UCSD-AML1 (cell line): ENCODE data around the gene PLA2G12B.
"Not testable (repeated sequence)": the region's sequence is repeated elsewhere in the genome, so short reads cannot be mapped to it uniquely, and the experiment has no call there.

Experiments used
- DNase-seq: peaks from one replicate; lab custom pipeline; 2025; ENCODE audit not compliant: unreplicated experiment; lab: John Stamatoyannopoulos, UW

Gene PLA2G12B, protein sequence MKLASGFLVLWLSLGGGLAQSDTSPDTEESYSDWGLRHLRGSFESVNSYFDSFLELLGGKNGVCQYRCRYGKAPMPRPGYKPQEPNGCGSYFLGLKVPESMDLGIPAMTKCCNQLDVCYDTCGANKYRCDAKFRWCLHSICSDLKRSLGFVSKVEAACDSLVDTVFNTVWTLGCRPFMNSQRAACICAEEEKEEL

DNA sequence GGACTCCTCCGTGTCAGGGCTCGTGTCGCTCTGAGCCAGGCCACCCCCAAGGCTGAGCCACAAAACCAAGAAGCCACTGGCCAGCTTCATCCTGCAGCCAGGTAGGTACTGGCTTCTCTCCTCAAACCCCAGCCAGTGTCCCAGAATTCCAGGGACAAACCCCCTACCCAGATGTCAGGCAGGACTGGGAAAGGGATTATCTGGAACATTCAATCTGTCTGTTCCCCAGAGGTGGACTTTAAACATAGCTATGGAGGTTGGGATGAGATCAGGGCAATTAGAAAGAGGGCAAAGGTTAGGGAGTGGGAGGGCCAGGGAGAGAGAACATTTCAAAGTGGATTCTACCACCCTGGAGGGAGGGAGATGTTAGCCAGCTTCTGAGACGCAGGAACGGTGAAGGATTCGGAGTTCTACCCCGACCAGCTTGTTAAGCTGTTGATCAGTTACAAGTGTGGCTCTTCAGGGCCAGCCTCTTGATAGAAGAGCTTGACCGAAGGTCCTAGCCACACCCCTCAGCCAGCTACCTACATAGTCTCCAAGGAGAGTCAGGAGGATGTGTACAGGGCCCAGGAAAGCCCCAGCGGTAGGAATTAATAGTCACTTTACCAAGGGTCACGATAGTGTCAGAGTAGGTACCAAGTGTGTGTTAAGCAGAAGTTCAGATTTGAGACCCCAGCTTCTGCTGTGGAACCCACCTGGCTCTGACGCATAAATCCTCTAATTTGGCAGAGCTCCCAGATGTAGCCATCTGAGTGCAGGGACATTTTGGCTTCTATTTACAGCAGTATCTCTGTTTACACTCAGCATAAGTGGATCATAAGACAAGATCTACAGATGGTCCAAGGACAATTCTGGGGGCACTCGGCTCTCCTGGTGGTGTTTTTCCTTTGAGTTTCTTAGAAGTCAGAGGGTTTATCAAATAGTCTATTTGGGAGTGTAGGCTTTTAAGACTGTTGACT is at the start of gene PLA2G12B:
TSS of gene PLA2G12B (minus strand) at position 211 of the 959 bp plus-strand sequence. CDS start at position 90, 121 bp downstream.
- no peak for DNase-seq

DNA sequence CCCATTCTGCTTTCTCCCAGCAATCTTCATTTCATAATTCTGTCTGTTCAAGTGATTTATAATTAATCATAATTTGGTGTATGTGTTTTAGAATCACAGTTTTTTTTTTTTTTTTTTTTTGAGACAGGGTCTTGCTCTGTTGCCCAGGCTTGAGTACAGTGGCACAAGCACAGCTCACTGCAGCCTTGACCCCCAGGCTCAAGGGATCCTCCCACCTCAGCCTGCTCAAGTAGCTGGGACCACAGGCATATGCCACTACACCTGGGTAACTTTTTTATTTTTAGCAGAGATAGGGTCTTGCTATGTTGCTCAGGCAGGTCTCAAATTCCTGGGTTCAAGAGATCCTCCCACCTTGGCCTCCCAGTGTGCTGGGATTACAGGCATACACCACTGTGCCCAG is 49.2 kb upstream of the PLA2G12B start:
- no peak for DNase-seq

DNA sequence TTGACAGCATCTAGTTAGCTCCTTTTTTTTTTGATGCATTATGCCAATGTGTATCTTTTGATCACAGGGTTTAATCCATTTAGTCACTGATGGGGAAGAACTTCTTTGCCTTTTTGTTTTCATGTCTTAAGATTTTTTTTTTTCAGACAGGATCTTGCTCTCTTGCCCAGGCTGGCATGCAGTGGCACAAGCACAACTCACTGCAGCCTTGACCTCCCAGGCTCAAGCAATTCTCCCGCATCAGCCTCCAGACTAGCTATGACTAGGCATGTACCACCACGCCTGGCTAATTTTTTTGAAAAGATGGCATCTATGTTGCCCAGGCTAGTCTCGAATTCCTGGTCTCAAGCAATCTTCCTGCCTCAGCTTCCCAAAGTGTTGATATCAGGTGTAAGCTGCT is 46.4 kb upstream of the PLA2G12B start:
- DNase-seq: no peak

- no peak for DNase-seq
Observed at GRCh38 chr10:72997099-72997498, 42.5 kb upstream of the PLA2G12B start.

DNA sequence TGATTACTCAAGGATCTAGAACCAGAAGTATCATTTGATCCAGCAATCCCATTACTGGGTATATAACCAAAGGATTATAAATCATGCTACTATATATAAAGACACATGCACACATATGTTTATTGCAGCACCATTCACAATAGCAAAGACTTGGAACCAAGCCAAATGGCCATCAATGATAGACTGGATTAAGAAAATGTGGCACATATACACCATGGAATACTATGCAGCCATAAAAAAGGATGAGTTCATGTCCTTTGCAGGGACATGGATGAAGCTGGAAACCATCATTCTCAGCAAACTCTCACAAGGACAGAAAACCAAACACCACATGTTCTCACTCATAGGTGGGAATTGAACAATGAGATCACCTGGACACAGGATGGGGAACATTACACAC is 40.9 kb upstream of the PLA2G12B start:
- not testable (repeated sequence) for DNase-seq

DNA sequence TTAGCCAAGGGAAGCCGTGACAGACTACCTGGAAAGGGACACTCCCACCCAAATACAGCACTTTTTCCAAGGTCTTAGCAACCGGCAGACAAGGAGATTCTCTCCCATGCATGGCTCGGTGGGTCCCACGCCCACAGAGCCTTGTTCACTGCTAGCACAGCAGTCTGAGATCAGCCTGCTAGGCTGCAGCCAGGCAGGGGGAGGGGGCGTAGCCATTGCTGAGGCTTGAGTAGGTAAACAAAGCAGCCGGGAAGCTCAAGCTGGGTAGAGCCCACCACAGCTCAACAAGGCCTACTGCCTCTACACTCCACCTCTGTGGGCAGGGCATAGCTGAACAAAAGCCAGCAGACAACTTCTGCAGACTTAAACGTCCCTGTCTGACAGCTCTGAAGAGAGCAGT is 35.2 kb upstream of the PLA2G12B start:
- not testable (repeated sequence) for DNase-seq

- not testable (repeated sequence) for DNase-seq
Observed at GRCh38 chr10:72984618-72985017, 30.0 kb upstream of the PLA2G12B start.

GRCh38 chr10:72981882-72982529 is 27.4 kb upstream of the PLA2G12B start:
- no peak for DNase-seq

- no peak for DNase-seq
Observed at GRCh38 chr10:72981028-72981881, 26.6 kb upstream of the PLA2G12B start.

DNA sequence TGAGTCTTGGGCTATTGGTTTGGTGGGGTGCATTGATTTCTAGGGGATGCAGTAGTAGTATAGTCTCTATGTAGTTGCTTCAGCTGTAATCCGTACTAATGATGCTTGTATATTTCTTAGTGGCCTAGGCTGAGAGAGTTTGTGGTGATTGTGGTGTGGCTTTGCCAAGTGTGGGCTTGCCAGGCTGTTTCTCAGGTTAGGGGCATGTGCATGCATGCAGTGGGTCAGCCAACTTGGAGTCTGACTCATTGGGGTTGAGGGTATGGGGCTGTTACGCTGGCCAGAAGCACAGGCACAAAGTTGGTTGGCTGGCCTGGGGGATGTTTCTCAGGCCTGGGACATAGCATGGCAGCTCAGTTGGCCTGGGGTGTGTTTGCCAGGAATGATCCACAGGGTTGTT is 25.7 kb upstream of the PLA2G12B start:
- no peak for DNase-seq

GRCh38 chr10:72979709-72980108 is 25.1 kb upstream of the PLA2G12B start:
- no peak for DNase-seq

- no peak for DNase-seq
Observed at GRCh38 chr10:72976886-72977285, 22.3 kb upstream of the PLA2G12B start.

- no peak for DNase-seq
Observed at GRCh38 chr10:72956001-72956400, 1.4 kb upstream of the PLA2G12B start.

- DNase-seq: no peak
Observed at GRCh38 chr10:72954230-72954595, 393 bp downstream of the PLA2G12B start.

DNA sequence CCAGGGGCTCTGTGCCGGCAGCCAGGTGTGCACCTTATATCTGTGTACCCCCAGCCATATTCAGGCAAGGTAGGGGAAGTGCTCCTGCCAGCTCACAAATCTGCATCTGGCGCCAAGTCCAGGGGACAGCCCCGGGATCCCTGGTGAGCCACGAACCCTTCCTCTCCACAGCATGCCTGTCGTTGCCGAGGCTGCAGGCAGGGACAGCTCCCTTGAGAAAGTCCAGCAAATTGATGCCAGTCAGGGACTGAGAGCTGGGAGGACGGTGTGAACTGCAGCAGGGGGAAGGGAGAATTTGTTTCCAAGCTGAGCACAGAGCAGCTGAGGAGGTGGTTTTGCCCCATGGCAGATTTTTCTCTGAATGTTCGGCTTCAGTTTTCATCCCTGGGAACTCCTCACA is 919 bp downstream of the PLA2G12B start:
- no peak for DNase-seq

DNA sequence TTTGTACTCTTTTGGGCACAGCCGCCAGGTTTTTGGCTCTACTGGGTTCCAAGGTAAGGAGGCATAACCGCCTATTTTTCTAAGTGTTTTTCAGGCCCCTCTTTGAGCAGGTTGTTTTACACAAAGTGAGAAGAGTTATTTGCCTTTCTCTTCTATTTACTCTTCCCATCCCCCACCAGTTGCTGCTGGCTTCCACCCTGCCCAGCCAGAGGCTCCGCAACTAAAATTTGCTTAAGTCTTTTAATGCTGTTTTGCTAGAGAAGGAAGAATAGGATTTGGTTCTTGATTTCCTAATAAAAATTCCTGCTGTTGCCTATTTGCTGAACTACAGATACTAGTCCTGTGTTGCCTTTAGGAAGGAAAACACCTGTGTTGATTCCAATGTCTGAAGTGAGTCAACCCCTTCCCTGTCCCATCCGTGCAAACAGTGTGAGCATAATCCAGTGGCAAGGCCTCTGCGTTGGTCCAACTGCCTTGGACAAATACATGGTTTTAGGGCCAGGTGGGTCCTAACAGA is 1.9 kb downstream of the PLA2G12B start:
- DNase-seq: no peak

DNA sequence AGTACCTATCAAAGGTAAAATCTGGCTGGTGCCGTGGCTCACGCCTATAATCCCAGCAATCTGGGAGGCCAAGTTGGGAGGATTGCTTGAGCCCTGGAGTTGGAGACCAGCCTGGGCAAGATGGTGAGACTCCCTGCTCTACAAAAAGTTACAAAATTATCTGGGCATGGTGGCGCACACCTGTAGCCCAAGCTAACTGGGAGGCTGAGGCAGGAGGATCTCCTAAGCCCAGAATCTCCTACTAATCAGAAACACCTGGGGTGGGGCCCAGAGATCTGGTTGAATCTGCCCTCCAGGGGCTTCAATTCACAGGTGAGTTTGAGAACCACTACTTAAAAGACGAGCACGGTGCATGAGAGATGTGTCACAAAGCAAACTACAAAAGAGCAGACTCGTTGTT is 2.4 kb downstream of the PLA2G12B start:
- no peak for DNase-seq

DNA sequence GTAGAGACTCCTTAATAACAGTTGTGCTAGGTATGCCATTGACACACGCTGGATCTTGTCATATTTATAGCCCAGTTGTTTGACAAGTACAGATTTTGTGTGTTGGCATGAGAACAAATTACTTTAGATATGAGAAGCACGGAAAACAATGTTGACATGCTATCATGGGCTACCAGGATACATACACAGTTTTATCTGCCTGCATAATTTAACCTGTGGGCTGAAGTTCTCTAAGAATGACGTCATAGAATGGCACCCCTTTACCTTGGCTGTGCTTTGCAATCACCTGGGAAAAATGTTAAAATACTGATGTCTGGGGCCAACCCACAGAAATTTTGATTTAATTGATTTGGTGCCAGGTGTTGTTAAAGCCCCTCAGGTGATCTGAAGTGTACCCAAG is 2.8 kb downstream of the PLA2G12B start:
- no peak for DNase-seq

DNA sequence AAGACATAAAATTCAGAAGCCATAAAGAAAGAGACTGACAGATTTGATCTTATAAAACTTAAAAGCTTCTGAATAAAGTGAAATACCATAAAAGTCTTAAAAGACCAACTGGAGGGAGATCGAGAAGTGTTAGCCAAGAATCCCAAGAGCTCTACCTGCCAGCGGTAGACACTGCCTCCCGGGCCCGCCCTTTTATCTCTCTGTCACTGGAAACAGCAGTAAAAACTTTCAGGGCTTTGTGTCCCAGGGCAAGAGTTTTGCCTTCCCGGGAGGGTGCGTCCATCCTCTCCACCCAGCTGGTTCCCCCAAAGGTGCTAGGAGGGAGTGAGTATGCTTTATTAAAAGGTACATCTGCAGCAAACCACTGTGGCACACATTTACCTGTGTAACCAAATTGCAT is 5.8 kb downstream of the PLA2G12B start:
- DNase-seq: no peak

- no peak for DNase-seq
Observed at GRCh38 chr10:72946963-72947362, 7.6 kb downstream of the PLA2G12B start.
